GM12878 (cell line): ENCODE results near the gene LRTM2. TPM values are rescaled to one million over a fixed set of nuclear protein-coding genes. Genes with fewer than 3 reads are reported as not detected.

Experiments used
- ATAC-seq: fragments of 200-7000 bp; cut with Tn5 transposase; 3 replicates; pipeline ENCODE4 v1.9.1; 2020; ENCODE audit warnings: mild to moderate bottlenecking, moderate library complexity
- BruUV-seq: library from RNA; stranded (reverse); fragments of 400-500 nt; replicated peaks from 2 replicates; lab custom pipeline; 2021; lab: Mats Ljungman, UMichigan
- CTCF ChIA-PET: fragments of 300-600 bp; sonication (Branson Sonifier 250); formaldehyde crosslinking; extraction: SDS; loops from one replicate; lab custom pipeline; 2021; ENCODE audit warnings: inconsistent platforms; lab: Yijun Ruan, JAX
- POLR2A ChIA-PET: fragments of 350-600 bp; formaldehyde crosslinking; extraction: SDS; loops from one replicate; lab custom pipeline; 2021; ENCODE audit warnings: inconsistent platforms; lab: Charles Lee
- RAD21 ChIA-PET: fragments of 300-600 bp; sonication (Branson Sonifier 250); formaldehyde crosslinking; loops from one replicate; lab custom pipeline; 2023; ENCODE audit warnings: antibody characterized with exemption; ENCODE audit not compliant: unreplicated experiment; lab: Charles Lee
- SMC1A ChIA-PET: fragments of 300-600 bp; sonication (Branson Sonifier 250); formaldehyde crosslinking; loops from one replicate; lab custom pipeline; 2023; ENCODE audit not compliant: unreplicated experiment, uncharacterized antibody; lab: Charles Lee
- DNase-seq: peaks from one replicate; pipeline ENCODE4 v3.0.0-alpha.2; 2011; ENCODE audit warnings: low read depth, low spot score
- FAIRE-seq: peaks from 3 replicates; lab custom pipeline; 2011; peaks lifted over from hg19 to GRCh38; lab: Jason Lieb, UNC
- H2AFZ ChIP-seq: 2 replicates; pipeline ENCODE4 v1.6.0; 2011; ENCODE audit warnings: low read depth, low read length, control low read depth; ENCODE audit not compliant: control insufficient read depth
- H3K27ac ChIP-seq: 2 replicates; pipeline ENCODE4 v1.5.1; 2011; ENCODE audit warnings: control low read depth; ENCODE audit not compliant: control insufficient read depth, insufficient read depth
- H3K27me3 ChIP-seq, 2 experiments: replicated peaks in 1 of 2; 2 replicates each; pipeline versions ENCODE4 v1.6.0 to v1.6.1; 2011; ENCODE audit warnings: low read length in 1 of 2; ENCODE audit not compliant: control insufficient read depth in 2 of 2, insufficient read depth in 2 of 2
- H3K36me3 ChIP-seq, 2 experiments: 2 replicates each; pipeline ENCODE4 v1.5.1; 2011; ENCODE audit warnings: low read length in 1 of 2; ENCODE audit not compliant: control insufficient read depth in 2 of 2, insufficient read depth in 2 of 2
- H3K4me1 ChIP-seq: 2 replicates; pipeline ENCODE4 v1.6.1; 2011; ENCODE audit warnings: mild to moderate bottlenecking, low read length, moderate library complexity, mixed read lengths; ENCODE audit not compliant: control insufficient read depth, insufficient read depth
- H3K4me2 ChIP-seq: 2 replicates; pipeline ENCODE4 v1.6.0; 2011; ENCODE audit warnings: control low read depth; ENCODE audit not compliant: control insufficient read depth, insufficient read depth
- H3K4me3 ChIP-seq: fragments of 200-600 bp; sonication (generic); 2 replicates; pipeline ENCODE4 v1.5.1; 2016
- H3K79me2 ChIP-seq: 2 replicates; pipeline ENCODE4 v1.6.0; 2011; ENCODE audit warnings: low read length; ENCODE audit not compliant: control insufficient read depth, insufficient read depth
- H3K9ac ChIP-seq: 2 replicates; pipeline ENCODE4 v1.8.0; 2011; ENCODE audit warnings: low read length, control low read depth, mixed read lengths; ENCODE audit not compliant: control insufficient read depth, insufficient read depth
- H3K9me3 ChIP-seq: replicated peaks from 3 replicates; pipeline ENCODE4 v1.5.1; 2011; ENCODE audit warnings: mild to moderate bottlenecking, low read length; ENCODE audit not compliant: control insufficient read depth, insufficient read depth
- H4K20me1 ChIP-seq: 2 replicates; pipeline ENCODE4 v1.6.0; 2011; ENCODE audit not compliant: control insufficient read depth, insufficient read depth
- EED ChIP-seq: sonication (generic); IDR thresholded peaks from 2 replicates; pipeline ENCODE4 v1.6.1; 2016; ENCODE audit warnings: antibody characterized with exemption, low read depth
- LARP7 ChIP-seq: fragments of 450-650 bp; IDR thresholded peaks from 2 replicates; pipeline ENCODE4 v1.6.1; 2017; ENCODE audit warnings: mild to moderate bottlenecking
- MYC ChIP-seq: IDR thresholded peaks from 2 replicates; pipeline ENCODE4 v1.6.1; 2011; ENCODE audit warnings: mild to moderate bottlenecking, low read length, moderate library complexity, inconsistent platforms; ENCODE audit not compliant: insufficient read depth, insufficient replicate concordance, insufficient read length, severe bottlenecking
- NFYB ChIP-seq: IDR thresholded peaks from 2 replicates; pipeline ENCODE4 v1.6.1; 2011; ENCODE audit warnings: low read depth, mild to moderate bottlenecking, low read length, improper control_type of control experiment, moderate library complexity; ENCODE audit not compliant: insufficient read depth
- SPI1 ChIP-seq: IDR thresholded peaks from 2 replicates; pipeline ENCODE4 v1.6.1; 2011; ENCODE audit warnings: low read depth, mild to moderate bottlenecking, low read length, moderate library complexity, borderline replicate concordance; ENCODE audit not compliant: insufficient read depth
- SRF ChIP-seq, 2 experiments: IDR thresholded peaks; 2 replicates each; pipeline ENCODE4 v1.6.1; 2011; ENCODE audit warnings: low read depth in 2 of 2, low read length in 2 of 2, mild to moderate bottlenecking in 1 of 2, moderate library complexity in 1 of 2
- TCF7 ChIP-seq: IDR thresholded peaks from 2 replicates; pipeline ENCODE4 v1.6.1; 2014; ENCODE audit warnings: antibody characterized with exemption, borderline replicate concordance
- ZNF384 ChIP-seq: IDR thresholded peaks from 2 replicates; pipeline ENCODE4 v1.6.1; 2012; ENCODE audit warnings: low read depth, mild to moderate bottlenecking, low read length, improper control_type of control experiment, borderline replicate concordance
- WGBS: methylation state at CpG from one replicate; pipeline ENCODE4 v1.1.6; 2016; ENCODE audit warnings: low lambda C conversion rate; ENCODE audit not compliant: insufficient replicate concordance, insufficient coverage; ENCODE audit errors: missing lambda C conversion rate; 5-methylcytosine and 5-hydroxymethylcytosine counted together
- in situ Hi-C: fragments of 300-500 bp; cut with MboI; formaldehyde crosslinking; loops from 9 replicates; pipeline ENCODE4 v1.14.3; 2018; ENCODE audit warnings: mixed read lengths
- intact Hi-C: fragments of 100-400 bp; cut with micrococcal nuclease; formaldehyde crosslinking; loops from one replicate; pipeline ENCODE4 v1.14.2; 2022; ENCODE audit not compliant: unreplicated experiment
- polyA plus RNA-seq, 11 experiments: library from polyadenylated mRNA; depleted of rRNA in 4 of 11; unstranded in 6 of 11; stranded (reverse) in 5 of 11; fragments of >200 nt; fragmentation: Nextera tagmentation in 4 of 11; fragmentation: Illumina TruSeq in 1 of 11; extraction: Ambion mirVana in 4 of 11; extraction: Trizol in 1 of 11; gene quantifications; 1 replicate in 1 of 11; 2 replicates in 10 of 11; pipeline versions ENCODE4 v1.2.1 to v1.2.3, GENCODE V29; 2011 to 2016; ENCODE audit warnings: inconsistent platforms in 2 of 11, missing spikeins in 2 of 11, low read depth in 1 of 11
- total RNA-seq, 4 experiments: library from RNA; depleted of rRNA in 3 of 4; stranded (reverse); fragments of >200 nt in 3 of 4; fragmentation: Illumina TruSeq in 1 of 4; extraction: Trizol in 1 of 4; gene quantifications; 2 replicates each; pipeline versions ENCODE4 v1.2.1 to v1.2.3, GENCODE V29; 2013 to 2021

Gene LRTM2
- total and polyA plus RNA-seq, 10 of the 15 experiments (the other 5 are each of a cell fraction or from before 2014, with no cell fraction given), result 0.05 TPM; not detected in 9

GRCh38 chr12:1872448-1872847 is 52.1 kb downstream of the LRTM2 start (continued):
- TF ChIP-seq LARP7, result no peak

- H3K4me3 ChIP-seq, result no peak overlapping the region
- 14% methylated on average over 5 of the region's 5 CpGs for WGBS
- in situ Hi-C loops (no loop called here), intact Hi-C loops (no loop called here)
- H3K27me3 ChIP-seq, result peaks cover 0 to 7% of the 10 kb centered on the region in 2 experiments; a peak in 3 of 4 replicates
- H3K9ac ChIP-seq, result no peak overlapping the region
- no peak for DNase-seq
- FAIRE-seq, result no peak
- ChIA-PET SMC1A (interaction anchor here (1.2 to 2.7 kb wide), 3 partner anchors 12 to 93 kb away, joined by 3 to 7 read pairs (median 4); no protein-coding TSS in a partner anchor), CTCF (interaction anchor here (0.6 to 3.0 kb wide), 2 partner anchors 42 to 66 kb away, joined by 3 to 9 read pairs; no protein-coding TSS in a partner anchor), POLR2A (no interaction called here), RAD21 (interaction anchor here (1.2 to 1.5 kb wide), 2 partner anchors 66 to 76 kb away, joined by 3 to 8 read pairs; no protein-coding TSS in a partner anchor)
- no peak for ATAC-seq
- no peaks in the 10 kb centered on the region for H3K4me1 ChIP-seq
- no peaks in the 10 kb centered on the region for H3K36me3 ChIP-seq
- H3K9me3 ChIP-seq, result no peaks in the 10 kb centered on the region; the same call in 2 of the 3 replicates
- no peak overlapping the region for H3K4me2 ChIP-seq
- BruUV-seq, result no TSS peak
- no peaks in the 10 kb centered on the region for H4K20me1 ChIP-seq
- no peaks in the 10 kb centered on the region for H3K79me2 ChIP-seq
- H2AFZ ChIP-seq, result no peak overlapping the region
- TF ChIP-seq LARP7 (no peak), NFYB (no peak), MYC (no peak), SPI1 (no peak), ZNF384 (no peak), SRF (IDR thresholded peaks at IDR 0.05; ENCODE audit: low read depth in 2 of 2, low read length in 2 of 2) (no peak), EED (no peak), TCF7 (no peak)
- H3K27ac ChIP-seq, result no peak overlapping the region
Observed at GRCh38 chr12:1873531-1874510, 53.5 kb downstream of the LRTM2 start.
